Ovary (tissue), 9 donors: Measurements from ENCODE around the gene TENM4. TPM values are rescaled to one million over a fixed set of nuclear protein-coding genes. Genes with fewer than 3 reads are reported as not detected.
A peak's percentile ranks its signal among the peaks of the same experiment; 100 is the strongest.

Source experiments
- DNase-seq, 5 donors: peaks; one replicate each; pipeline ENCODE4 v3.0.0-alpha.2; 2019 to 2020
- H3K27ac ChIP-seq, 2 donors: fragments of 200-600 bp; one replicate each; pipeline versions ENCODE4 v1.5.1 to v1.8.0; 2019 to 2022
- H3K27me3 ChIP-seq: fragments of 200-600 bp; one replicate; pipeline ENCODE4 v1.8.0; 2022
- H3K36me3 ChIP-seq: fragments of 200-600 bp; sonication (generic); one replicate; pipeline ENCODE4 v1.5.1; 2019
- H3K4me1 ChIP-seq: one replicate; pipeline ENCODE4 v1.8.1; 2013; ENCODE audit warnings: mild to moderate bottlenecking, moderate library complexity; ENCODE audit not compliant: insufficient read depth
- H3K4me3 ChIP-seq: fragments of 200-600 bp; sonication (generic); one replicate; pipeline ENCODE4 v1.5.1; 2017
- H3K9me3 ChIP-seq, 2 donors: fragments of 200-600 bp in 1 of 2; sonication (generic) in 1 of 2; one replicate each; pipeline versions ENCODE4 v1.5.1 to v1.8.1; 2013 to 2019; ENCODE audit warnings: mild to moderate bottlenecking in 1 of 2, moderate library complexity in 1 of 2
- EP300 ChIP-seq: sonication (generic); formaldehyde crosslinking; IDR thresholded peaks from one replicate; pipeline ENCODE4 v1.6.1; 2017; ENCODE audit warnings: antibody characterized with exemption
- POLR2A ChIP-seq: fragments of 450-650 bp; IDR thresholded peaks from one replicate; pipeline ENCODE4 v1.6.1; 2017; ENCODE audit warnings: antibody characterized with exemption, mild to moderate bottlenecking, moderate library complexity
- WGBS, 3 donors: extraction: QIAGEN DNeasy Blood & Tissue Kit in 1 of 3; methylation state at CpG; one replicate each; pipeline versions ENCODE4 v1.1.5 to v1.1.7; 2013 to 2017; 5-methylcytosine and 5-hydroxymethylcytosine counted together
- intact Hi-C, 4 donors: fragments of 100-400 bp; cut with DNase I; formaldehyde crosslinking; loops; one replicate each; pipeline versions ENCODE4 v1.11.0 to v1.15.1; 2022 to 2023
- polyA plus RNA-seq, 2 donors: library from polyadenylated mRNA; stranded (reverse); fragments of 200-250 nt in 1 of 2; fragments of 350-450 nt in 1 of 2; fragmentation: Illumina TruSeq in 1 of 2; extraction: RNeasy Lipid Tissue Mini Kit (QIAGEN cat#74804) in 1 of 2; gene quantifications; one replicate each; pipeline ENCODE4 v1.2.3, GENCODE V29; 2013 to 2014
- total RNA-seq, 7 donors: library from RNA; depleted of rRNA in 2 of 7; stranded (reverse); fragments of >200 nt in 2 of 7; fragmentation: NEBNext Ultra II Directional in 3 of 7; extraction: Animal tissue kit (Norgen Biotek cat#: 25700) in 3 of 7; gene quantifications; one replicate each; pipeline versions ENCODE4 v1.1.0 to v1.2.4, GENCODE V29; 2016 to 2023
- TF ChIP-seq, protein P1 (sequence below), 3 donors: fragments of 450-650 bp in 2 of 3; fragments of 200-600 bp in 1 of 3; IDR thresholded peaks; one replicate each; pipeline versions ENCODE4 v1.5.1 to v1.8.0; 2016 to 2022; ENCODE audit warnings: antibody characterized with exemption in 3 of 3, mild to moderate bottlenecking in 1 of 3
- donor health status: DM: no; HTN: no; CAD: no; lungs with moderate emphysema.
- donor health status: DM: no; HTN: no; CAD: no.
- donor health status: Bipolar disorder and iron deficiency.
- donor health status: DM: yes; HTN: yes; CAD: no.
- donor health status: DM: no; HTN: no; CAD: no.
- donor health status: DM: yes; HTN: yes; CAD: no.

Gene TENM4
- total and polyA plus RNA-seq, 9 donors: 11.0 to 206 (median 107) TPM

DNA sequence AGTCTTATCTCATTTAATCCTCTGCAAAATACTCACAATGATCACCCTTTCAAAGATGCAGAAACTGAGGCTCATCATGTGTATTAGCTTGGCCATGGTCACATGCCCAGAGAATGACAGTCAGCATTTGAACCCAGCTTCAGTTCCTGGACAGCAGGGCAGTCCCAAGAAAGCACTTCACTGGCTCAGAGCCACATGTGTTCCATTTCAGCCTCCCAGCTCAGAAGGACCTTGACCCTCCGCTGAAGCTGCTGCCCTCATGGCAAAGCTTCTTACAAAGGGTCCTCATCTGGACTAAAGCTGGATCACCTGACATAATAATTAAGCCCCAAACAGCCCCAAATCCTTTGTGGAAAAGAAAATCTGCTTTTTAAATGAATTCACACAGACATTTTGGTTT, 37.0 kb downstream of the TENM4 start:
- no peak overlapping the region for H3K27ac ChIP-seq
- DNase-seq: peak; percentile 39 to 70 (median 61)
- no peaks in the 10 kb centered on the region for H3K36me3 ChIP-seq
- H3K4me1 ChIP-seq: peaks cover 17% of the 10 kb centered on the region
- no peaks in the 10 kb centered on the region for H3K27me3 ChIP-seq
- WGBS, 3 donors: 12 to 38% (median 18%) methylated on average over 1 of the region's 1 CpG
- H3K9me3 ChIP-seq: no peaks in the 10 kb centered on the region
- TF ChIP-seq POLR2A (no peak), EP300 (no peak)
- TF ChIP-seq, protein P1, sequence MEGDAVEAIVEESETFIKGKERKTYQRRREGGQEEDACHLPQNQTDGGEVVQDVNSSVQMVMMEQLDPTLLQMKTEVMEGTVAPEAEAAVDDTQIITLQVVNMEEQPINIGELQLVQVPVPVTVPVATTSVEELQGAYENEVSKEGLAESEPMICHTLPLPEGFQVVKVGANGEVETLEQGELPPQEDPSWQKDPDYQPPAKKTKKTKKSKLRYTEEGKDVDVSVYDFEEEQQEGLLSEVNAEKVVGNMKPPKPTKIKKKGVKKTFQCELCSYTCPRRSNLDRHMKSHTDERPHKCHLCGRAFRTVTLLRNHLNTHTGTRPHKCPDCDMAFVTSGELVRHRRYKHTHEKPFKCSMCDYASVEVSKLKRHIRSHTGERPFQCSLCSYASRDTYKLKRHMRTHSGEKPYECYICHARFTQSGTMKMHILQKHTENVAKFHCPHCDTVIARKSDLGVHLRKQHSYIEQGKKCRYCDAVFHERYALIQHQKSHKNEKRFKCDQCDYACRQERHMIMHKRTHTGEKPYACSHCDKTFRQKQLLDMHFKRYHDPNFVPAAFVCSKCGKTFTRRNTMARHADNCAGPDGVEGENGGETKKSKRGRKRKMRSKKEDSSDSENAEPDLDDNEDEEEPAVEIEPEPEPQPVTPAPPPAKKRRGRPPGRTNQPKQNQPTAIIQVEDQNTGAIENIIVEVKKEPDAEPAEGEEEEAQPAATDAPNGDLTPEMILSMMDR (IDR thresholded peaks at IDR 0.05): no peak
- H3K4me3 ChIP-seq: no peak overlapping the region
- intact Hi-C loops: no loop called here

GRCh38 chr11:79402912-79403311, 37.9 kb downstream of the TENM4 start:
- no peak overlapping the region for H3K27ac ChIP-seq
- DNase-seq: no peak
- H3K4me3 ChIP-seq: no peak overlapping the region
- TF ChIP-seq, protein P1 (IDR thresholded peaks at IDR 0.05): no peak
- TF ChIP-seq EP300 (no peak), POLR2A (no peak)
- peaks cover 17% of the 10 kb centered on the region for H3K4me1 ChIP-seq
- no peaks in the 10 kb centered on the region for H3K27me3 ChIP-seq
- WGBS, 3 donors: 61 to 77% (median 71%) methylated on average over 3 of the region's 3 CpGs
- no peaks in the 10 kb centered on the region for H3K9me3 ChIP-seq
- intact Hi-C loops: no loop called here
- no peaks in the 10 kb centered on the region for H3K36me3 ChIP-seq

- Histone ChIP-seq H3K27me3 (no peaks in the 10 kb centered on the region), H3K36me3 (no peaks in the 10 kb centered on the region), H3K9me3 (no peaks in the 10 kb centered on the region), H3K27ac (no peak overlapping the region), H3K4me3 (no peak overlapping the region), H3K4me1 (peaks cover 15% of the 10 kb centered on the region)
- TF ChIP-seq EP300 (no peak), POLR2A (no peak)
- DNase-seq: peak in 2 of 5 donors; percentile 40 to 52
- intact Hi-C loops: no loop called here
- WGBS, 3 donors: 53 to 65% (median 61%) methylated on average over 4 of the region's 4 CpGs
Measured at GRCh38 chr11:79400717-79401330, 40.0 kb downstream of the TENM4 start.

DNA sequence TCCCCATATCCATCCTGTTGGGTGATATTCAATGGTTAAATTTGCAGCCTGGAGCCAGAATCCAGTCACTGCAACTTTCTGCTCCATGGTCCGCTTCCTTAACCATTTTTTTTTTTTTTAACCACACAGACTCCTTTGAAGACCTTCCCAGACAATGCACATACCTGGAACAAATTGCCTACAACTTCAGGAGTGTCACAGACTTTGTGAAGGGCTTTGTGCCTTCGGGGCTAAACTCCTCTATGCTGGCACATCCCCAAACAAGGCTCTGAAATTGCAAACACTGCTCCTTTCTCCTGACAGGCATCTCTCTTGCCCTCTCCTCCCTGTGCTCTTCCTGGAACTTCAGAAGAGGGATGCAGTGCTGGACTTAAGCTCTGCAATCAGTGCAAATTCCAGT, 40.6 kb downstream of the TENM4 start:
- no peaks in the 10 kb centered on the region for H3K27me3 ChIP-seq
- no peak for DNase-seq
- peaks cover 14% of the 10 kb centered on the region for H3K4me1 ChIP-seq
- H3K27ac ChIP-seq: no peak overlapping the region
- 38 to 48% (median 39%) methylated on average over 2 of the region's 2 CpGs for WGBS, 3 donors
- intact Hi-C loops: no loop called here
- no peak overlapping the region for H3K4me3 ChIP-seq
- no peak for TF ChIP-seq POLR2A
- TF ChIP-seq EP300: no peak
- TF ChIP-seq, protein P1 (IDR thresholded peaks at IDR 0.05): no peak
- H3K9me3 ChIP-seq: no peaks in the 10 kb centered on the region
- H3K36me3 ChIP-seq: no peaks in the 10 kb centered on the region

DNA sequence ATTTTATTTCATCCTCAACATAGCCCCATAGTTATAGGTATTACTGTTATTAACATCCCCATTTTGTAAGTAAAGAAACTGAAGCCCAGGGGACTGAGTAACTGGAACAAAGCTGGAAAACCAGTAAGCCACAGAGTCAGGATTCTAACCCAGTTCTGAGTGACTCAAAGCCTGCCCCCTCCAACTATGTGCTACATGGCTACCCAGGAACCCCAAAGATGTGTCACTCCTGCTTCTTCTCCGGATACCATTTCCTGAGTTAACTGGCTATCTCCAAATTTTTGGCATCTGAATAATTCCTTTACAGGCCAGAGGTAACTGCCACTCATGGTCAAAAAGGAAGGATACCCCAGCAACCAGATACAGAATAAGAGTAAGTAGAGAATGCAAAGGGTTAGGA, 43.6 kb downstream of the TENM4 start:
- intact Hi-C loops: no loop called here

More for the DNA sequence above, 43.6 kb downstream of the TENM4 start:
- no peak for TF ChIP-seq POLR2A
- TF ChIP-seq, protein P1 (IDR thresholded peaks at IDR 0.05): no peak
- no peak for TF ChIP-seq EP300
- H3K36me3 ChIP-seq: no peaks in the 10 kb centered on the region
- WGBS, 3 donors: 85 to 89% (median 85%) methylated on average over 1 of the region's 1 CpG
- H3K27me3 ChIP-seq: no peaks in the 10 kb centered on the region
- no peak overlapping the region for H3K4me3 ChIP-seq
- DNase-seq: no peak
- H3K4me1 ChIP-seq: peaks cover 7% of the 10 kb centered on the region
- H3K9me3 ChIP-seq: no peaks in the 10 kb centered on the region
- H3K27ac ChIP-seq: no peak overlapping the region
